ENCODE results near the gene LIN28A. TPM values are rescaled to one million over a fixed set of nuclear protein-coding genes. Genes with fewer than 3 reads are reported as not detected.

The LIN28A gene
- total RNA-seq, 1 donor from 2014 or later, result not detected

- Mint-ChIP-seq H3K4me1 (peaks cover 14% of the 10 kb centered on the region), H3K36me3 (ENCODE audit: low read depth) (no peaks in the 10 kb centered on the region), H3K4me3 (no peak overlapping the region), H3K9me3 (no peaks in the 10 kb centered on the region), H3K27ac (no peak overlapping the region), H3K27me3 (peaks cover 60% of the 10 kb centered on the region)
- CTCF ChIA-PET, result no interaction called here
- POLR2A ChIA-PET, result interaction anchor here (0.8 kb wide), 1 partner anchor 57 kb away, joined by 4 read pairs; no protein-coding TSS in a partner anchor
- DNase-seq, result no peak
- intact Hi-C loops (cut with micrococcal nuclease), result no loop called here
- no peak for TF ChIP-seq CTCF (IDR thresholded peaks at IDR 0.05)
- ATAC-seq (ENCODE audit: low read depth), result no peak
These were observed 2.4 kb downstream of the LIN28A start for GRCh38 chr1:26413031-26413430.

- no peaks in the 10 kb centered on the region for H3K4me1 Mint-ChIP-seq
- H3K9me3 Mint-ChIP-seq, result no peaks in the 10 kb centered on the region
These were observed 6.6 kb downstream of the LIN28A start for GRCh38 chr1:26417111-26417759.

GRCh38 chr1:26418865-26419349 lies 8.3 kb downstream of the LIN28A start:
- DNase-seq (no peak), ATAC-seq (ENCODE audit: low read depth) (no peak)
- ChIA-PET POLR2A (no interaction called here), CTCF (no interaction called here)
- H3K9me3 Mint-ChIP-seq, result no peaks in the 10 kb centered on the region
- peaks cover 16% of the 10 kb centered on the region for H3K27me3 Mint-ChIP-seq
- no peak overlapping the region for H3K4me3 Mint-ChIP-seq
- H3K4me1 Mint-ChIP-seq, result no peaks in the 10 kb centered on the region
- no peak for TF ChIP-seq CTCF (IDR thresholded peaks at IDR 0.05)
- intact Hi-C loops (cut with micrococcal nuclease), result loop anchor here (5.0 kb wide), 1 partner anchor 97 kb away; no protein-coding TSS in a partner anchor
- H3K27ac Mint-ChIP-seq, result no peak overlapping the region
- H3K36me3 Mint-ChIP-seq (ENCODE audit: low read depth), result no peaks in the 10 kb centered on the region

More at GRCh38 chr1:26417111-26417759, 6.6 kb downstream of the LIN28A start:
- Mint-ChIP-seq H3K36me3 (ENCODE audit: low read depth) (no peaks in the 10 kb centered on the region), H3K27ac (no peak overlapping the region), H3K4me3 (no peak overlapping the region), H3K27me3 (peaks cover 29% of the 10 kb centered on the region)
- CTCF ChIA-PET, result interaction anchor here (0.6 to 2.2 kb wide), 41 partner anchors 8 to 461 kb away, joined by 3 to 28 read pairs (median 4); partner anchors contain the start of genes C1orf232, DHDDS, PDIK1L and ZNF593
- DNase-seq (peak; percentile 67), ATAC-seq (ENCODE audit: low read depth) (peak; percentile 99)
- peak; percentile 35 for TF ChIP-seq CTCF (IDR thresholded peaks at IDR 0.05)
- POLR2A ChIA-PET, result interaction anchor here (0.8 to 1.5 kb wide), 3 partner anchors 15 to 248 kb away, joined by 3 to 10 read pairs (median 4); partner anchors contain the start of genes DHDDS, HMGN2 and ZNF593
- intact Hi-C loops (cut with micrococcal nuclease), result loop anchor here (1.0 to 5.0 kb wide), 3 partner anchors 95 to 312 kb away; no protein-coding TSS in a partner anchor

GRCh38 chr1:26419494-26419893 lies 8.9 kb downstream of the LIN28A start:
- no peak for DNase-seq
- no peaks in the 10 kb centered on the region for H3K9me3 Mint-ChIP-seq
- no peaks in the 10 kb centered on the region for H3K36me3 Mint-ChIP-seq (ENCODE audit: low read depth)
- TF ChIP-seq CTCF (IDR thresholded peaks at IDR 0.05), result no peak
- ATAC-seq (ENCODE audit: low read depth), result no peak
- intact Hi-C loops (cut with micrococcal nuclease), result loop anchor here (5.0 kb wide), 1 partner anchor 97 kb away; no protein-coding TSS in a partner anchor
- ChIA-PET POLR2A (no interaction called here), CTCF (interaction anchor here (1.1 kb wide), 1 partner anchor 310 kb away, joined by 4 read pairs; no protein-coding TSS in a partner anchor)
- peaks cover 11% of the 10 kb centered on the region for H3K27me3 Mint-ChIP-seq
- H3K27ac Mint-ChIP-seq, result no peak overlapping the region
- no peak overlapping the region for H3K4me3 Mint-ChIP-seq
- no peaks in the 10 kb centered on the region for H3K4me1 Mint-ChIP-seq

- POLR2A ChIA-PET, result interaction anchor here (1.2 kb wide), 1 partner anchor 42 kb away, joined by 3 read pairs; the partner anchor contains the start of gene HMGN2
- peaks cover 23% of the 10 kb centered on the region for H3K4me1 Mint-ChIP-seq
- CTCF ChIA-PET, result interaction anchor here (0.8 kb wide), 1 partner anchor 13 kb away, joined by 3 read pairs; no protein-coding TSS in a partner anchor
- peaks cover 9% of the 10 kb centered on the region for H3K36me3 Mint-ChIP-seq (ENCODE audit: low read depth)
- DNase-seq (no peak), ATAC-seq (ENCODE audit: low read depth) (no peak)
- intact Hi-C loops (cut with micrococcal nuclease), result loop anchor here (5.0 kb wide), 3 partner anchors 152 to 522 kb away; partner anchors contain the start of gene STMN1
- no peak for TF ChIP-seq CTCF (IDR thresholded peaks at IDR 0.05)
- peaks cover 10% of the 10 kb centered on the region for H3K27me3 Mint-ChIP-seq
- no peak overlapping the region for H3K27ac Mint-ChIP-seq
- no peaks in the 10 kb centered on the region for H3K9me3 Mint-ChIP-seq
- no peak overlapping the region for H3K4me3 Mint-ChIP-seq
These were observed 19.1 kb downstream of the LIN28A start for GRCh38 chr1:26429721-26430120.
